Muscle of arm (tissue), 12 donors: ENCODE data around the gene NEDD4. TPM values are rescaled to one million over a fixed set of nuclear protein-coding genes. Genes with fewer than 3 reads are reported as not detected.
"Not testable (repeated sequence)": the region's sequence is repeated elsewhere in the genome, so short reads cannot be mapped to it uniquely, and the experiment has no call there.

Experiments used
- DNase-seq: peaks from one replicate; pipeline ENCODE4 v3.0.0-alpha.2; 2013
- polyA plus RNA-seq, 12 donors: library from polyadenylated mRNA; unstranded; fragments of 120-200 nt; gene quantifications; one replicate each; pipeline ENCODE4 v1.2.1, GENCODE V29; 2013; ENCODE audit not compliant: insufficient read length in 12 of 12

The NEDD4 gene
- polyA plus RNA-seq, 12 donors, result 9.6 to 31.8 (median 13.2) TPM; not detected in 1

- DNase-seq, result no peak
Measured at GRCh38 chr15:55960946-55961345, 32.5 kb downstream of the NEDD4 start.

- DNase-seq, result no peak
Measured at GRCh38 chr15:55959744-55960447, 33.5 kb downstream of the NEDD4 start.

- no peak for DNase-seq
Measured at GRCh38 chr15:55958349-55958748, 35.1 kb downstream of the NEDD4 start.

GRCh38 chr15:55954862-55955605 lies 38.4 kb downstream of the NEDD4 start:
- DNase-seq, result no peak

GRCh38 chr15:55952501-55953274 lies 40.7 kb downstream of the NEDD4 start:
- not testable (repeated sequence) for DNase-seq

GRCh38 chr15:55944606-55945005 lies 48.8 kb downstream of the NEDD4 start:
- DNase-seq, result not testable (repeated sequence)

- DNase-seq, result no peak
Measured at GRCh38 chr15:55942332-55942731, 51.1 kb downstream of the NEDD4 start.

- no peak for DNase-seq
Measured at GRCh38 chr15:55937040-55937439, 56.4 kb downstream of the NEDD4 start.

- no peak for DNase-seq
Measured at GRCh38 chr15:55928955-55929354, 64.5 kb downstream of the NEDD4 start.

- no peak for DNase-seq
Measured at GRCh38 chr15:55921744-55922143, 71.7 kb downstream of the NEDD4 start.

GRCh38 chr15:55917881-55918296 lies 75.5 kb downstream of the NEDD4 start:
- DNase-seq, result peak; percentile 40

GRCh38 chr15:55916666-55917409 lies 76.6 kb downstream of the NEDD4 start:
- no peak for DNase-seq

GRCh38 chr15:55915876-55916567 lies 77.4 kb downstream of the NEDD4 start:
- no peak for DNase-seq

GRCh38 chr15:55915221-55915620 lies 78.2 kb downstream of the NEDD4 start:
- DNase-seq, result no peak

GRCh38 chr15:55914446-55914845 lies 79.0 kb downstream of the NEDD4 start:
- no peak for DNase-seq

GRCh38 chr15:55912982-55913381 lies 80.4 kb downstream of the NEDD4 start:
- DNase-seq, result no peak

GRCh38 chr15:55909036-55909811 lies 84.2 kb downstream of the NEDD4 start:
- no peak for DNase-seq

- no peak for DNase-seq
Measured at GRCh38 chr15:55907797-55908196, 85.6 kb downstream of the NEDD4 start.

- no peak for DNase-seq
Measured at GRCh38 chr15:55902981-55903380, 90.4 kb downstream of the NEDD4 start.

GRCh38 chr15:55900019-55900418 lies 93.4 kb downstream of the NEDD4 start:
- no peak for DNase-seq
